HUDEP-2 (cell line): ENCODE results near the gene ADAM19.
A peak's percentile ranks its signal among the peaks of the same experiment; 100 is the strongest.

Source experiments
- DNase-seq, 76 experiments: peaks; one replicate each; lab custom pipeline; 2025; ENCODE audit not compliant: unreplicated experiment in 76 of 76; lab: John Stamatoyannopoulos, UW

The ADAM19 gene

GRCh38 chr5:157575381-157576020 is at the start of gene ADAM19:
TSS of gene ADAM19 (minus strand) at chr5:157575775. CDS start at chr5:157575696, 79 bp downstream.
- DNase-seq = no peak

- DNase-seq = peak in 1 of 76 experiments; percentile 6
Measured at GRCh38 chr5:157624144-157624543, 48.6 kb upstream of the ADAM19 start.

- peak in 2 of 76 experiments; percentile 6 to 17 for DNase-seq
Measured at GRCh38 chr5:157620776-157621175, 45.2 kb upstream of the ADAM19 start.

- peak in 1 of 76 experiments; percentile 1 for DNase-seq
Measured at GRCh38 chr5:157618191-157618765, 42.7 kb upstream of the ADAM19 start.

- no peak for DNase-seq
Measured at GRCh38 chr5:157616785-157617184, 41.2 kb upstream of the ADAM19 start.

GRCh38 chr5:157613385-157614245 is 38.0 kb upstream of the ADAM19 start:
- DNase-seq = no peak

GRCh38 chr5:157612581-157612980 is 37.0 kb upstream of the ADAM19 start:
- DNase-seq = no peak

- peak in 3 of 76 experiments; percentile 5 to 17 (median 11) for DNase-seq
Measured at GRCh38 chr5:157611571-157612476, 36.2 kb upstream of the ADAM19 start.

GRCh38 chr5:157610990-157611389 is 35.4 kb upstream of the ADAM19 start:
- DNase-seq = peak in 60 of 76 experiments; percentile 4 to 79 (median 30)

GRCh38 chr5:157608972-157609565 is 33.5 kb upstream of the ADAM19 start:
- no peak for DNase-seq

- peak in 22 of 76 experiments; percentile 1 to 48 (median 12) for DNase-seq
Measured at GRCh38 chr5:157607371-157608161, 32.0 kb upstream of the ADAM19 start.

GRCh38 chr5:157606046-157606445 is 30.5 kb upstream of the ADAM19 start:
- no peak for DNase-seq

- DNase-seq = no peak
Measured at GRCh38 chr5:157603333-157604190, 28.0 kb upstream of the ADAM19 start.

GRCh38 chr5:157602505-157602904 is 26.9 kb upstream of the ADAM19 start:
- DNase-seq = no peak

GRCh38 chr5:157600252-157600651 is 24.7 kb upstream of the ADAM19 start:
- DNase-seq = no peak

GRCh38 chr5:157599565-157599964 is 24.0 kb upstream of the ADAM19 start:
- no peak for DNase-seq

GRCh38 chr5:157598350-157598936 is 22.9 kb upstream of the ADAM19 start:
- no peak for DNase-seq

GRCh38 chr5:157597277-157597676 is 21.7 kb upstream of the ADAM19 start:
- DNase-seq = no peak
